H9 (cell line): ENCODE data around the gene TMEM33. TPM values are rescaled to one million over a fixed set of nuclear protein-coding genes. Genes with fewer than 3 reads are reported as not detected.
A peak's percentile ranks its signal among the peaks of the same experiment; 100 is the strongest.

ENCODE experiments used
- DNase-seq: peaks from one replicate; pipeline ENCODE4 v3.0.0-alpha.2; 2017
- H2AFZ ChIP-seq: one replicate; pipeline ENCODE4 v1.6.1; 2013; ENCODE audit warnings: mild to moderate bottlenecking, low read length, control low read depth, moderate library complexity
- H2AK5ac ChIP-seq: 2 replicates; pipeline ENCODE4 v1.6.1; 2013; ENCODE audit warnings: low read length, control low read depth, mixed read lengths; ENCODE audit not compliant: insufficient read length
- H2BK120ac ChIP-seq: one replicate; pipeline ENCODE4 v1.6.1; 2013; ENCODE audit warnings: low read depth, mild to moderate bottlenecking, low read length, control low read depth, inconsistent platforms; ENCODE audit not compliant: poor library complexity, severe bottlenecking
- H2BK12ac ChIP-seq: 2 replicates; pipeline ENCODE4 v1.6.1; 2013; ENCODE audit warnings: low read length, control low read depth, mixed read lengths, low read depth; ENCODE audit not compliant: insufficient read length
- H2BK15ac ChIP-seq: 2 replicates; pipeline ENCODE4 v1.6.1; 2013; ENCODE audit warnings: low read depth, low read length, control low read depth
- H2BK20ac ChIP-seq: one replicate; pipeline ENCODE4 v1.6.1; 2013; ENCODE audit warnings: low read depth, mild to moderate bottlenecking, low read length, control low read depth, inconsistent platforms; ENCODE audit not compliant: poor library complexity, severe bottlenecking
- H2BK5ac ChIP-seq: 2 replicates; pipeline ENCODE4 v1.6.1; 2013; ENCODE audit warnings: low read length, control low read depth, mixed read lengths; ENCODE audit not compliant: insufficient read length
- H3K14ac ChIP-seq: 2 replicates; pipeline ENCODE4 v1.6.1; 2013; ENCODE audit warnings: low read length, control low read depth; ENCODE audit not compliant: insufficient read depth
- H3K18ac ChIP-seq: 2 replicates; pipeline ENCODE4 v1.6.1; 2013; ENCODE audit warnings: low read depth, mild to moderate bottlenecking, mixed read lengths, low read length, control low read depth; ENCODE audit not compliant: insufficient read length
- H3K23ac ChIP-seq: 2 replicates; pipeline ENCODE4 v1.6.1; 2013; ENCODE audit warnings: low read length, control low read depth, mixed read lengths, low read depth; ENCODE audit not compliant: insufficient read length
- H3K23me2 ChIP-seq: 2 replicates; pipeline ENCODE4 v1.6.1; 2013; ENCODE audit warnings: low read depth, mild to moderate bottlenecking, mixed read lengths, low read length, control low read depth; ENCODE audit not compliant: insufficient read length, poor library complexity, severe bottlenecking
- H3K27ac ChIP-seq: 2 replicates; pipeline ENCODE4 v1.5.1; 2013; ENCODE audit warnings: low read length, control low read depth, mixed read lengths, low read depth; ENCODE audit not compliant: insufficient read length
- H3K27me3 ChIP-seq: 2 replicates; pipeline ENCODE4 v1.6.1; 2013; ENCODE audit warnings: low read length, control low read depth, inconsistent platforms; ENCODE audit not compliant: insufficient read depth
- H3K4ac ChIP-seq: 2 replicates; pipeline ENCODE4 v1.6.1; 2013; ENCODE audit warnings: low read depth, mild to moderate bottlenecking, control low read depth, inconsistent platforms, low read length, moderate library complexity
- H3K4me1 ChIP-seq: 2 replicates; pipeline ENCODE4 v1.6.1; 2013; ENCODE audit warnings: low read length, control low read depth, inconsistent platforms; ENCODE audit not compliant: insufficient read depth
- H3K4me2 ChIP-seq: 2 replicates; pipeline ENCODE4 v1.6.1; 2013; ENCODE audit warnings: low read length, control low read depth, mixed read lengths; ENCODE audit not compliant: insufficient read length, insufficient read depth
- H3K56ac ChIP-seq: 2 replicates; pipeline ENCODE4 v1.6.1; 2013; ENCODE audit warnings: low read depth, mild to moderate bottlenecking, mixed read lengths, low read length, control low read depth; ENCODE audit not compliant: insufficient read length
- H3K79me1 ChIP-seq: 2 replicates; pipeline ENCODE4 v1.6.1; 2013; ENCODE audit warnings: low read depth, mild to moderate bottlenecking, moderate library complexity, low read length, control low read depth, inconsistent platforms; ENCODE audit not compliant: insufficient read depth, poor library complexity, severe bottlenecking
- H3K79me2 ChIP-seq: 2 replicates; pipeline ENCODE4 v1.6.1; 2013; ENCODE audit warnings: low read length, control low read depth, inconsistent platforms; ENCODE audit not compliant: insufficient read depth
- H3K9ac ChIP-seq: 2 replicates; pipeline ENCODE4 v1.6.1; 2013; ENCODE audit warnings: low read length, control low read depth, mixed read lengths; ENCODE audit not compliant: insufficient read length; ENCODE audit errors: extremely low read depth
- H3K9me3 ChIP-seq: one replicate; pipeline ENCODE4 v1.6.1; 2013; ENCODE audit warnings: low read depth, low read length, inconsistent platforms; ENCODE audit not compliant: control insufficient read depth
- H3T11ph ChIP-seq: one replicate; pipeline ENCODE4 v1.6.1; 2013; ENCODE audit warnings: mild to moderate bottlenecking, low read length, control low read depth, inconsistent platforms
- H4K20me1 ChIP-seq: one replicate; pipeline ENCODE4 v1.6.1; 2013; ENCODE audit not compliant: control insufficient read depth, insufficient read length, insufficient read depth
- H4K5ac ChIP-seq: 2 replicates; pipeline ENCODE4 v1.6.1; 2013; ENCODE audit warnings: low read depth, mild to moderate bottlenecking, mixed read lengths, low read length, control low read depth; ENCODE audit not compliant: insufficient read length
- H4K8ac ChIP-seq: replicated peaks from 2 replicates; pipeline ENCODE4 v1.6.1; 2013; ENCODE audit warnings: low read length, control low read depth, mixed read lengths, low read depth; ENCODE audit not compliant: insufficient read length
- H4K91ac ChIP-seq: 2 replicates; pipeline ENCODE4 v1.6.1; 2013; ENCODE audit warnings: low read depth, mild to moderate bottlenecking, moderate library complexity, mixed read lengths, low read length, control low read depth; ENCODE audit not compliant: insufficient read length
- H3K27ac Mint-ChIP-seq, 3 experiments: 2 replicates in 2 of 3; 3 replicates in 1 of 3; pipeline ENCODE4 v1.8.0; 2020 to 2021; ENCODE audit warnings: mixed read lengths in 3 of 3, mild to moderate bottlenecking in 1 of 3, moderate library complexity in 1 of 3
- H3K27me3 Mint-ChIP-seq: 2 replicates; pipeline ENCODE4 v1.8.0; 2021; ENCODE audit warnings: low read depth, mild to moderate bottlenecking, moderate library complexity, mixed read lengths
- H3K36me3 Mint-ChIP-seq, 3 experiments: 2 replicates in 2 of 3; 3 replicates in 1 of 3; pipeline ENCODE4 v1.8.0; 2020 to 2021; ENCODE audit warnings: low read depth in 3 of 3, mixed read lengths in 3 of 3; ENCODE audit not compliant: insufficient read depth in 1 of 3
- H3K4me1 Mint-ChIP-seq, 2 experiments: 2 replicates each; pipeline ENCODE4 v1.8.0; 2020; ENCODE audit warnings: mixed read lengths in 2 of 2
- H3K4me3 Mint-ChIP-seq, 2 experiments: 2 replicates in 1 of 2; 3 replicates in 1 of 2; pipeline ENCODE4 v1.8.0; 2020 to 2021; ENCODE audit warnings: mild to moderate bottlenecking in 2 of 2, mixed read lengths in 2 of 2, moderate library complexity in 1 of 2
- H3K9me3 Mint-ChIP-seq, 2 experiments: 2 replicates in 1 of 2; 3 replicates in 1 of 2; pipeline ENCODE4 v1.8.0; 2020; ENCODE audit warnings: mild to moderate bottlenecking in 2 of 2, mixed read lengths in 2 of 2, moderate library complexity in 1 of 2
- WGBS: extraction: QIAGEN DNeasy Blood & Tissue Kit; methylation state at CpG from one replicate; pipeline ENCODE4 v1.1.7; 2013; ENCODE audit warnings: missing lambda C conversion rate, low lambda C conversion rate, mixed read lengths; ENCODE audit not compliant: insufficient read length; ENCODE audit errors: extremely low coverage; 5-methylcytosine and 5-hydroxymethylcytosine counted together
- total RNA-seq: library from RNA; stranded (reverse); gene quantifications from 2 replicates; pipeline ENCODE4 v1.2.1, GENCODE V29; 2021
- TF ChIP-seq, protein P1 (sequence below): fragments of 200-600 bp; sonication (generic); conservative IDR thresholded peaks from 3 replicates; pipeline ENCODE4 v1.8.0; 2021; ENCODE audit warnings: antibody characterized with exemption, mild to moderate bottlenecking

TMEM33 gene
- total RNA-seq, 1 experiment from 2014 or later = 74.2 TPM

DNA sequence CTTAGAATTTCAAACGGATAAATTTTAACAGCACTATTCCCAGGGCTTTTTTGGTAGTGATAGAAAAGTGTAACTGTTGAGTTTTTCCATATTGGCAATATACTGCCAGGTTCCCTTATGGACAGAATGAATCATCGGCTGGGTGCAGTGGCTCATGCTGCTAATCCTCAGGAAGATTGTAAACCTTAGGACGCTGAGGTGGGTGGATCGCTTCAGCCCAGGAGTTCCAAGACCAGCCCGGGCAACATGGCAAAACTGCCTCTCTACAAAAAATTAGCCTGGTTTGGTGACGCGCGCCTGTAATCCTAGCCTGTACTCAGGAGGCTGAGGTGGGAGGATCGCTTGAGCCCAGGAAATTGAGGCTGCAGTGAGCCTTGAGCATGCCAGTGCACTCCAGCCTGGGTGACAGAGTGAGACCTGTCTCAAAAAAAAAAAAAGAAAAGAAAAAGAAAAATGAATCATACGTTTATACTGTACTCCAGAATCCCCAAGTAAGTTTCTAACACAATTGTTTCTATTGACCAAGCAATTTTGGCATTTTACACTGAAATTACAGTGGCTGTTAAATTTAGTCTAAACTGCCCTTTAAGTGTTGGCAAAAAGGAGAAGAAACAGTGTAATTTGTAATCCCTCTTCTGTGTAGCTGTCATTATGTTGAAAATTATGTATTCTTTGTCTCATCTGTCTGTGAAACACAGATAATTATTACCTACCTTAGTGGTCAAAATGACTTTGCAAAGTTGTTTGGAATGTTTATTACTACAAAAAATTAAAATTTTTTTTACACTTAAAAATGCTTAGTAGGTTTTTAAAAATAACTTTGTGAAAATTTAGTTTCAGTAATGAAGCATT, 56.9 kb downstream of the TMEM33 start:
- H3K79me1 ChIP-seq = peaks cover 9% of the 10 kb centered on the region
- Mint-ChIP-seq H3K9me3 (no peaks in the 10 kb centered on the region), H3K4me3 (peak overlapping the region; percentile 99; a peak in 4 of 5 replicates), H3K36me3 (peaks cover 0 to 3% (median 0%) of the 10 kb centered on the region in 3 experiments; a peak in 1 of 7 replicates), H3K4me1 (peaks cover 17 to 18% of the 10 kb centered on the region in 2 experiments), H3K27ac (no peak overlapping the region), H3K27me3 (no peaks in the 10 kb centered on the region)
- no peak overlapping the region for H2AFZ ChIP-seq
- H3K79me2 ChIP-seq = peaks cover 8% of the 10 kb centered on the region; the same call in 1 of the 2 replicates
- H4K8ac ChIP-seq = no peak overlapping the region
- no peak overlapping the region for H2BK12ac ChIP-seq
- H3K9me3 ChIP-seq = no peaks in the 10 kb centered on the region
- H2BK15ac ChIP-seq = no peak overlapping the region
- no peak overlapping the region for H4K5ac ChIP-seq
- no peak overlapping the region for H3K23ac ChIP-seq
- no peaks in the 10 kb centered on the region for H3K27me3 ChIP-seq
- no peak overlapping the region for H2BK20ac ChIP-seq
- no peak overlapping the region for H3K18ac ChIP-seq
- TF ChIP-seq, protein P1, sequence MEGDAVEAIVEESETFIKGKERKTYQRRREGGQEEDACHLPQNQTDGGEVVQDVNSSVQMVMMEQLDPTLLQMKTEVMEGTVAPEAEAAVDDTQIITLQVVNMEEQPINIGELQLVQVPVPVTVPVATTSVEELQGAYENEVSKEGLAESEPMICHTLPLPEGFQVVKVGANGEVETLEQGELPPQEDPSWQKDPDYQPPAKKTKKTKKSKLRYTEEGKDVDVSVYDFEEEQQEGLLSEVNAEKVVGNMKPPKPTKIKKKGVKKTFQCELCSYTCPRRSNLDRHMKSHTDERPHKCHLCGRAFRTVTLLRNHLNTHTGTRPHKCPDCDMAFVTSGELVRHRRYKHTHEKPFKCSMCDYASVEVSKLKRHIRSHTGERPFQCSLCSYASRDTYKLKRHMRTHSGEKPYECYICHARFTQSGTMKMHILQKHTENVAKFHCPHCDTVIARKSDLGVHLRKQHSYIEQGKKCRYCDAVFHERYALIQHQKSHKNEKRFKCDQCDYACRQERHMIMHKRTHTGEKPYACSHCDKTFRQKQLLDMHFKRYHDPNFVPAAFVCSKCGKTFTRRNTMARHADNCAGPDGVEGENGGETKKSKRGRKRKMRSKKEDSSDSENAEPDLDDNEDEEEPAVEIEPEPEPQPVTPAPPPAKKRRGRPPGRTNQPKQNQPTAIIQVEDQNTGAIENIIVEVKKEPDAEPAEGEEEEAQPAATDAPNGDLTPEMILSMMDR = no peak
- no CpG with 5 or more reads among the region's 10 CpGs for WGBS
- no peaks in the 10 kb centered on the region for H4K20me1 ChIP-seq
- no peak overlapping the region for H3K4ac ChIP-seq
- no peak overlapping the region for H2BK120ac ChIP-seq
- no peak overlapping the region for H3T11ph ChIP-seq
- no peak overlapping the region for H3K14ac ChIP-seq
- H3K9ac ChIP-seq = no peak overlapping the region
- H3K23me2 ChIP-seq = peaks cover 12% of the 10 kb centered on the region
- no peak overlapping the region for H3K27ac ChIP-seq
- H3K56ac ChIP-seq = no peak overlapping the region
- H4K91ac ChIP-seq = no peak overlapping the region
- peak overlapping the region; percentile 99 for H3K4me2 ChIP-seq
- H3K4me1 ChIP-seq = no peaks in the 10 kb centered on the region
- H2BK5ac ChIP-seq = no peak overlapping the region
- no peak for DNase-seq
- no peak overlapping the region for H2AK5ac ChIP-seq
